ENCODE measurements around the gene PSMA5. TPM values are rescaled to one million over a fixed set of nuclear protein-coding genes. Genes with fewer than 3 reads are reported as not detected.
A peak's percentile ranks its signal among the peaks of the same experiment; 100 is the strongest.

PSMA5 gene
- total and polyA plus RNA-seq, 2 of the 13 experiments (the other 11 are each of a cell fraction or from before 2014, with no cell fraction given), result 140 to 169 TPM

- TF ChIP-seq ZFP36 (IDR thresholded peaks at IDR 0.05; ENCODE audit: borderline replicate concordance, low read depth, low read length, partially characterized antibody) (peak; percentile 85), NFKBIZ (CRISPR knock-in tag; IDR thresholded peaks at IDR 0.05) (no peak), HMGXB4 (CRISPR knock-in tag; IDR thresholded peaks at IDR 0.05; ENCODE audit: borderline replicate concordance in 1 of 2, low read depth in 1 of 2) (no peak), ZNF256 (CRISPR knock-in tag; conservative IDR thresholded peaks at IDR 0.05) (no peak), HNF4A (CRISPR knock-in tag; IDR thresholded peaks at IDR 0.05) (peak; percentile 45; the same call in 1 of the 2 replicates), NFRKB (IDR thresholded peaks at IDR 0.05) (no peak), PHF8 (CRISPR knock-in tag; IDR thresholded peaks at IDR 0.05) (no peak), ZMYM2 (CRISPR knock-in tag; IDR thresholded peaks at IDR 0.05) (no peak), KLF15 (CRISPR knock-in tag; IDR thresholded peaks at IDR 0.05; ENCODE audit: borderline replicate concordance) (no peak), FOXP1 (IDR thresholded peaks at IDR 0.05) (0 out of 2 replicates have a peak, but pooled peaks have one; percentile 11), FOXP1 (CRISPR knock-in tag; IDR thresholded peaks at IDR 0.05) (peak; percentile 69), HINFP (CRISPR knock-in tag; IDR thresholded peaks at IDR 0.05; ENCODE audit: low read depth) (no peak), ZNF609 (CRISPR knock-in tag; IDR thresholded peaks at IDR 0.05; ENCODE audit: borderline replicate concordance) (peak; percentile 94), ZSCAN22 (CRISPR knock-in tag; IDR thresholded peaks at IDR 0.05) (no peak), PHF5A (CRISPR knock-in tag; IDR thresholded peaks at IDR 0.05; ENCODE audit: low read depth, unreplicated experiment) (no peak), ZNF615 (CRISPR knock-in tag; IDR thresholded peaks at IDR 0.05; ENCODE audit: borderline replicate concordance) (no peak), FOXM1 (CRISPR knock-in tag; IDR thresholded peaks at IDR 0.05) (no peak), GABPA (IDR thresholded peaks at IDR 0.05; ENCODE audit: low read depth, low read length) (no peak), GABPA (CRISPR knock-in tag; IDR thresholded peaks at IDR 0.05; ENCODE audit: low read depth) (0 out of 2 replicates have a peak, but pooled peaks have one; percentile 23), NONO (IDR thresholded peaks at IDR 0.05) (no peak), NONO (CRISPR knock-in tag; conservative IDR thresholded peaks at IDR 0.05) (0 out of 2 replicates have a peak, but pooled peaks have one; percentile 22)
These were observed 14.8 kb upstream of the PSMA5 start (continued) for GRCh38 chr1:109441069-109441468.
